Activated T-helper 9 cell treated with anti-CD3 and anti-CD28 coated beads, Interleukin-2, amount 50 U/mL, for 16 hours (primary cell): ENCODE results near the gene PIAS1.
"Not testable (repeated sequence)": the region's sequence is repeated elsewhere in the genome, so short reads cannot be mapped to it uniquely, and the experiment has no call there.

Experiments used
- DNase-seq: peaks from one replicate; pipeline ENCODE4 v3.0.0-alpha.2; 2020; ENCODE audit warnings: low read depth

Gene PIAS1

GRCh38 chr15:68034719-68035293 is 19.3 kb upstream of the PIAS1 start:
- no peak for DNase-seq

- DNase-seq: no peak
Measured at GRCh38 chr15:68038246-68038645, 15.9 kb upstream of the PIAS1 start.

- DNase-seq: no peak
Measured at GRCh38 chr15:68040144-68040543, 14.0 kb upstream of the PIAS1 start.

GRCh38 chr15:68042156-68042854 is 11.8 kb upstream of the PIAS1 start:
- DNase-seq: no peak

- DNase-seq: no peak
Measured at GRCh38 chr15:68042855-68043222, 11.3 kb upstream of the PIAS1 start.

- no peak for DNase-seq
Measured at GRCh38 chr15:68045289-68046265, 8.5 kb upstream of the PIAS1 start.

GRCh38 chr15:68047826-68048225 is 6.3 kb upstream of the PIAS1 start:
- no peak for DNase-seq

- DNase-seq: no peak
Measured at GRCh38 chr15:68051109-68051508, 3.0 kb upstream of the PIAS1 start.

- DNase-seq: no peak
Measured at GRCh38 chr15:68051907-68052306, 2.2 kb upstream of the PIAS1 start.

GRCh38 chr15:68052431-68052830 is 1.7 kb upstream of the PIAS1 start:
- DNase-seq: no peak

GRCh38 chr15:68053001-68053400 is 1.1 kb upstream of the PIAS1 start:
- no peak for DNase-seq

- peak; percentile 25 for DNase-seq
Measured at GRCh38 chr15:68054628-68055223, 611 bp downstream of the PIAS1 start.

GRCh38 chr15:68055224-68055705 is 1.1 kb downstream of the PIAS1 start:
- peak; percentile 38 for DNase-seq

- no peak for DNase-seq
Measured at GRCh38 chr15:68056097-68056865, 2.2 kb downstream of the PIAS1 start.

GRCh38 chr15:68057034-68057433 is 2.9 kb downstream of the PIAS1 start:
- DNase-seq: no peak

GRCh38 chr15:68057758-68058157 is 3.6 kb downstream of the PIAS1 start:
- no peak for DNase-seq

- DNase-seq: not testable (repeated sequence)
Measured at GRCh38 chr15:68058970-68059369, 4.9 kb downstream of the PIAS1 start.

- DNase-seq: no peak
Measured at GRCh38 chr15:68059630-68060029, 5.5 kb downstream of the PIAS1 start.

- DNase-seq: no peak
Measured at GRCh38 chr15:68061171-68061570, 7.1 kb downstream of the PIAS1 start.

GRCh38 chr15:68061602-68062001 is 7.5 kb downstream of the PIAS1 start:
- no peak for DNase-seq

- DNase-seq: no peak
Measured at GRCh38 chr15:68062214-68062613, 8.1 kb downstream of the PIAS1 start.
